Activated CD8-positive, alpha-beta memory T cell treated with anti-CD3 and anti-CD28 coated beads, Interleukin-2, amount 50 U/mL, for 1 hour (primary cell): ENCODE results near the gene ATP2B2.

Source experiments
- DNase-seq: peaks from one replicate; pipeline ENCODE4 v3.0.0-alpha.2; 2020; ENCODE audit errors: extremely low read depth

ATP2B2 gene

DNA sequence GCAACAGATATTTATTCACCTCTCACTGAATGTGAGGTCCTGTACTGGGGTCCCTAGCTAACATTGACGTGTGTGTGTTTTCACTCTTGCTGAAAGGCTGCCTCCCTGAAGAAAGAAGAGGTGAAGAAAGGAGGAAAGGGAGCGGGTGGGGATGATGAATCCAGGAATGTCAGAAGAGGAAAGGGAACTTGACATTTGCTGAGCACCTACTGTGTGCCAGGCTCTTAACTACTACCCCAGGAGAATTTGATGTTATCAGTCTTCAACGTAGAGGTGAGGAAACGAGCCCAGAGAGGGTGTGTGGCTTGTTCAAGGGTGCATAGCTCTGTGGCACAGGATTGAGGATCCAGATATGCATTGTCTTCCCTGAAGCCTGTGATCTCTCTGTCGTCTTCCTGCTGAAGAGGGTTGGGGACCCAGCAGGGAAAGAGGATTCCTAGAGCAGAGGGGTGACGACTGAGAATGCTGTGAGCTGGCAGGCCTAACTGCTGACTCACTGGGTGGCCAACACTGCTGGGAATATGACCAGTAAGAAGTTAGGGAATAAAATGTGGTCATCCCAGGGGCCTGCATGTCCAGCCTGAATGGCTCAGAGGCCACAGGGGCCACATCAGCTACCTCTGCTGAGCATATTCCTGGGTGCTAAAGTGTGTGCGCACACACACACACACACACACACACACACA lies 6.6 kb upstream of the ATP2B2 start:
- DNase-seq = no peak

DNA sequence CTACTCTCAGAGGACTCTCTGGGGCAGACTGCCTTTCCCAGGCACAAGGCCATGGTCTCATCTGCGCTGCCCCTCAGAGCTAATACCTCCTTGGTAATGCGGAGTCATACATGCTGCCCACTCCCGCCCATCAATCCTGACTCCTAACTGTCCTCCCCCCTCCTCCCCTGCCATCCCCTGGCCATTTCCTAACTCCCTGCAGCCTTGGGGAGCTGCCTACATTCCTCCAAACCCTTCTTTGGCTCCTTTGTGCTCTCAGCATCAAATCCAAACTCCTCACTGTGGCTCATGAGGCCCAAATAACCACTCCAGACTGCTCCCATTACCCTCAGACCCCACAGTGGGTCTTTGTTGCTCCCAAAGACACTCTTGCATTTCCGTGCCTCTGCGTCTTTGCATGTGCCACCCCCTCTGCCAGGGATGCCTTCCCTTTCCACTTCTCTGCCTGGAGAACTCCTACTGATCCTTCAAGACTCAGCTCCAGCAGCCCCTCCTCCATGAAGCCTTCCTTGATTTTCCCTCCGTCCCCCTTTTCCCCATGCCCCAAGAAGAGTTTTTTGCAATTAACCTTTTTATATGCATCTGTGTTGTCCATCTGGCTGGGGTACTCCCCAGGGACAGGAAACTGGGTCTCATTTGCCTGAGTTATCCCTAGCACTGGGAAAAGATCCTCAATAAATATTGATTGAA lies 5.5 kb upstream of the ATP2B2 start:
- DNase-seq = no peak

DNA sequence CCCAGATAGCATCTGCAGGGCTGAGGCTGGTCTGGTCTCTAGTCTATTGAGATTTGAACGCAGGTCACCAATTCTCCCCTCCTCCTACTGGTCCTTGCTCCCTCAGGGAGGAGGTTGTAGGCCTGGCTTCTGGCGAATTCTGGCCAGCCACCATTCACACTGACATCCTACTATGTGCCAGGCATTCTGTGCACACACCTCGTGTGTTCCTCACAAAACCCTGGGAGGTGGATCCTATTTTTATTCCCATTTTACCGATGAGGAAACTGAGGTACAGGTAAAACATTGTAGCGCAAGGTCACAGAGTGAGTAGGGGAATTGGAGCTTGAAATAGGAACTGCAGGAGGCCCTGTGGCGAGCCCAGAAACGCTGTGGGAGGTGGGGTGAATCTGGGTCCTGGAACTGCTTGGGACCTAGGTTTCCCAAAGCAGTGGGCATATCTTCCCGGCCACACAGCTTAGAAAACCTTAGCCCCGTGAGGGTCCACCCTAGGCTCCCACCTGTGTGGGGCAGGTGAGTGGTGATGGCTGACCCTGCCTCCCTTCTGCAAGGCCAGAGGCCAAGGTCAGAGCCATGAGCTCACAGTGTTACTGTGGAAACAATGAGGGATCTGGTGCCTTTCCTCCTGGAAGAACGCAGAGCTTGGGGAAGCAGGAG lies 4.8 kb upstream of the ATP2B2 start:
- DNase-seq = no peak

DNA sequence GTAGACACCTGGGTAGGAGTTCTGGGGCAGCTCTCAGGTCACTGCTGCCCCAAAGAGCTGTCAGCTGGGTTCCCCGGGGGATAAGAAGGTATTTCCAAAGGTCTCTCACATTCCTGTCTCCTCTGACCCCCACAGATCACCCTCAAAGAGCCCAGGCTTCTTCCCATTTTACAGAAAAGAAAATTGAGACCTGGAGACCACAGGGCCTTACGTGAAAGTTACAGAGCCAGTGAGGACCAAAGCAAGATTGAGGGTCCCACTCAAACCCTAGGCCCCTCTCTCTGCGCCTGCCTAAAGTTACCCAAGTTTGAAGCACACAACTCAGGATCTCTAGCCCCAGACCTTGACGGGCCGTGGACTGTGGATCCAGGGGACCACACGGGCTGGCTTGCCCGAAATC lies 3.9 kb upstream of the ATP2B2 start:
- DNase-seq = no peak

DNA sequence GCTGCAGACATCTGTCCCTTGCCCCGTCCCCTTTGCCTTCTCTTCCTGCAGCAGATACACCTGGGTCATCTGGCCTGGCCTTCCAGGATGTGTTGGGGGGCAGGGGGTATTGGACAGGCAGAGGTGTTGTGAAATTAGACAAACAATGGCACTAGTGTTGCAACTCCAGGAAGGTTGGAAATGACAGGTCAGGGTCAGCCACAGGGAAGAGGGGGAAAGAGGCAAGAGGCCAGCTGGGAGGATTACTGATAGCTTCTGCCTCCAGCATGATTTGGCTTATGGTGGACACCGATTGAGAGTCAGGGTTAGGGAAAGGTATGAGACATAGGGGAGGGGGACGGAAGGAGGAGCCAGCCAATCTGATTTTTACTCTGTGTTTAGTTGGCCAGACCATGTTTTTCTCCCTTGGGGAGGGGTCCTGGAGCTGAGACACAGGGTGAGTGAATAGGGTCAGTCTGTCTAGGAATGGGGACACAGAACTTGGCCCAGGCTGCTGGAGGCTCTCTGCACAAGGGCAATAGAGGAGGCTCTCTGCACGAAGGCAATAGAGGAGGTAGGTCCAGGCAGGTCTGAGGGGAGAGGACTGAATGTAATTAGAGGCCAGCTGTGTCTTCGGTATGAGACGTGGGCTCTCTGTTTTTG lies 3.4 kb upstream of the ATP2B2 start:
- DNase-seq = no peak

DNA sequence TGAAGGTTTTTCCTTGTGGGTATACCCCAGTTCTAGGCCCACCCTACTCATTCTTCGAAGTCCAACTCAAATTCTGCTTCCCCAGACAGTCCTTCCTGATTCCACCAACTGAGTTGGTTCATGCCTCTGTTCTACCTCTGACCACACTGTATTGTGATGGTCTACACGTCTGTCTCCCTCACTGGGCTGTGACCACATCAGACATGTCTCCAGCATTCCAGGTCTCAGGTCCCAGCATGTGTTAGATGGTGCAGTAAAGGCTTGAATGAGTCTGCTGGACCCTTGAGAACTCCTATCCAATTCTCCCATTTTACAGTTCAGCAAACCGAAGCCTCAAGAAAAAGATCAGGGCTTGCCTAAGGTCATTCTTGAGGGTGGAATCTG lies 2.8 kb upstream of the ATP2B2 start:
- DNase-seq = no peak

DNA sequence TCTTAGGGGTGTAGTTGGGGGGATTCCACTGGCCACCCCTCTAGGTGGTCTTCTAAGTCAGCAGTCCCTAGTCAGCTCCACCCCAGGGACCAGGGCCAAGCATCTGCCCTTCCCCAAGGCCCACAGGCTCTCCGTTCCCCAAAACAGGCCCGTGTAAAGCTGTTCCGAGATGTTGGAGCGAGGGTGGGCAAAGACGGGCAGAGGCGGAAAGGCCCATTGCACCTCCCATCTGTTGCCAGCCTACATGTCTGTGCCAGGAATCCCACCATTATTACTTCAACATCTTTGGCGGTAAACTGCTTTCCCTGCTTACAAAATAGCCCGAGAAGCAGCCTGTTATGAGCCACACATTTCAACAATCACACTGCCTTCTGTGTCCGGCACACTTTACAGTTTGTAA lies 1.9 kb upstream of the ATP2B2 start:
- no peak for DNase-seq

DNA sequence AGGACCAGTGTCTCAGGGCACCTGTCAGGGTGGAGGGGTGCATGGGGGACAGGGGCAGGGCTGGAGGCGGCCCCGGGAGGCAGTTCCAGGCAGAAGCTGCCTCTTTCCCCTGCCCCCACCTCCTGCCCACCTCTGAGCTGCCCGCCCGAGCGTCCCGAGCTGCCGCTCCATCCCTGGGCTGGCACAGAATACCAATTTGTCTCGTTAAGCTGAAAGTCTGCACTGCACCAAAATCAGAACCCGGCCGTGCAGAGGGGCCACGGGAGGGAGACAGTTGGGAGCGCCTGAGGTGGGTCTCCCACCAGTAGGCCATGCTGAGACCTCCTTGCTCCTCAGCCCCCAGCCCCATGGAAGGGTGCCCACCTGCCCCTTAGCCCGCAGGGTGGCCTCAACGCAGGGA lies 1.3 kb upstream of the ATP2B2 start:
- DNase-seq = no peak

DNA sequence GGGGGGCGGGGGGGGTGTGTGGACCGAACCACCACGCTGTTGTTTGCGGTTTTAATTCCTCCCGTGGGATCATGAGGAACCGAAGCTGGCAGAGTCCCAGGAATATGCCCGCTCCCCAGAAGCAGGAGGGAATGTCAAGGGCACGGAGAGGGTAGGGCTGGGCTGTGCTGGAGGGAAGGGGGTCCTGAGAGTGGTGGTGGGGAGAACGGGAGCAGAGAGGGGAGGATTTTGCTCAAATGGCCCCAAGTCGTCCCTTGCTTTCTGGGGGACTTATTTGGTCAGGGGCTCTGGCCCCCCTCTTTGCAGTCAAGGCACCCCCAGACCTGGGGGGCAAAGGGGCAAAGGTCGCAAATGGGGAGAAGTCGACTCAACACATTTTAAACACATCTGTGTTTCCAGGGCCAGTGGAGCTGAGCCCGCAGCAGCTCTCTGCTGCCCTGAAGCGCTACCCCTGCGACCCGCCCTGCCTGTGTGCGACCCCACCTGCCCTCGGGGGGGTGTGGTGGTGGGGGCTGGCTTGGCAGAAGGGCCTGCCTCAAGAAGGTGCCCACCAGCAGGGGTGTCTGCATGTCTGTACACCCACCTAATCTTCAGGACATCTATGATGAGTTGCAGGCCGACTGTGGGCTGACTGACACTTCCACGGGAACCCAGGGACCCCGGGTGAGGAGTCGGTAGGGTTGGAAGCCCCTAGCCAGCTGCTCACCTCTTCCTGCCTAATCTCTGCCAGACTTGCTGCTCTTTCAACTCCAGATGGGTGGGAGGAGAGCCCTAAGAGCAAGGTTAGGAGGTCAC lies 602 bp upstream of the ATP2B2 start:
- DNase-seq = no peak

DNA sequence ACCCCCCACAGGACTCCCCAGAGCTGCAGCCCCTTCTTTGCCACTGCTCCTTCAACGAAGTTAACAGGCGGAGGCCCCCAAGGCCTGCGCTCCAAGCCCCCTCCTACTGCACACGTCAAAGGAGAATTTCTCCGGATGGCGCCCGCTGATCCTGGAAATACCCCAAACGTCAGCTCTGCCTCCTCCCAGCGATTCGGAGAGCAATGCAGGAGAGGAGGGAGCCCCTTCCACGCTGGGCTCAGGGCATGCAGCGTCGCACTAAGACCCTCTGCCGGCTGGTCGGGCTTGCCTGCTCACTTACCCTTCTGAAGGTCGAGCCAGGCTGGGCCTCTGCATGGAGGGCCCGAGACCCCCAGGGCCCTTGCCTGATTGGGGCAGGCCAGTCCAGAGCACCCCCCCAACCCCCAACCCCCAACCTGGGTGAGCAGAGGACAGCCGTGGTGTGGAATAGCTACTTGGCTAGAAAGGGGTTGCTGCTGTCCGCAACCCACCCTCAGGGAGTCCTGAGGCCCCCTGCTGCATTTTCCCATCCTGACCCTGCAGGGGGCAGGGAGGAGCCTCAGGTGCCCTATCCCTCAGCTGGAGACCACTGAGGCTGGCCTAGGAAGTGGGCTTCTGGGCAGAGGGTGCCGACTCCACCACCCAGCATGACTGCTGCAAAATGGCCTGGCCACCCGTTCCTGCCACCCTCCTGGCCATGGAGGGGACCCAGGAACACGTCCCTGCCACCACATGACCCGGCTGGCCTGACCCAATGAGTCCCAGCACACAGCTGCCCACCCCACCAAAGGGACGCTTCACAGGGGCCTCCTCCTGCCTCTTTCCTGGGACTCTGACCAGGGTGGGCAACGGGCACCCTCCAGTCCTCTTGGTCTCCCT lies 976 bp downstream of the ATP2B2 start:
- no peak for DNase-seq

DNA sequence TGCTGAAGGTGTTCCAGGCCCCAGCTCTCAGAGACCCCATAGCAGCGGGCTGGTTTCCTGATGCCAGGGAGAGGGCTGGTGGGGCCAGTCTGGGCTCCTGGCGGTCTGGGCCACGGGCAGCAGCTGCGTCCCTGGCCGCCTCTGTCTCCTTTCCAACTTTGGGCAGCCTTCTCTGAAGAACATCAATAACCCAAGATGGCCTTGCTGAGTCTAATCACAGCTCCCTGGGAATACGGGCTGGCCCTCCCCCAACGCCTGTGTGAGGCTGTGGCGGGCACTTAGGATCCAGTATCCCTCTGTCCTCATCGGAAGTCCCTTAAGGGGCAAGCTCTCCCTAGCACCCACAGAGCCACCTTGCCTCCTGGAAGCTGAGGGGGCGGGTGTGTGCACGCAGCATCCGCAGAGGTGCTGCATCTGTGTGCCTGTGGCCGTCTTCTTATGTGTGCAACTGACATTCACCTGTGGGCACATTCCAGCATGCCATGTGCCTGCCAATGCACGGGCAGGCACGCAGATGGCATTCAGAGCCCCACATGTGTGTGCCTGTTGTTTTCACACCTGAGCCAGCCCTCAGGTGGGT lies 2.1 kb downstream of the ATP2B2 start:
- DNase-seq = no peak

DNA sequence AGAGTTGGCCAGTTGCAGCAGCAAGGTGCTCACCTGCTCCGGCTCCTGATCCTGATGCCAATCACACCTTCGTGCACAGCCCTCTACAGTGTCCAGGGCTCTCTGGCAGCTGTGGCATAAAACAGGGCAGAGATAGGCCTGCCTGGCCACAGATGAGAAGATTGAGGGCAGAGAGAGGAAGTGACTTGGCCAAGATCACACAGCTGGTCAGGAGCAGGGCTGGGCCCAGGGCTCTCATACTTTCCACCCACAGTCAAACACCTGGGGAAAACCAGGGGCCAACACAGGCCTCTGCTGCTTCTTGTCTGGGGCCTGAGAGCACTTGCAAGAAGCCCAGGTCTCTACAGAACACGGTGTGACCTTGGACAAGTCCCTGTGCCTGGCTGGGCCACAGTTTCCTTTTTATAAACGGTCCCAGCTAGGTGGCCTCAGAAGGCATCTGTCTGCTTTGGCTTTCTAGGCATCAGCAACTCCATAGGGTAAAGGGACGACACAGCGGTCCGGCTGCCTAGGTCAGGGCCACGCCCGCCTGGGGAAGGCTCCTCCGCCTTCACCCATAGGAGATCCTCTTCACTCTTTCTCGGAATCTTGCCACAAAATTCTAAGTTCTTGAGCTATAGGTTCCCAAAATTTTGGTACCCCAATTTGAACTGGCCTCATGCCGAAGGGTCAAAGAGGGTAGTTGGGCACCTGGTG lies 3.1 kb downstream of the ATP2B2 start:
- no peak for DNase-seq

DNA sequence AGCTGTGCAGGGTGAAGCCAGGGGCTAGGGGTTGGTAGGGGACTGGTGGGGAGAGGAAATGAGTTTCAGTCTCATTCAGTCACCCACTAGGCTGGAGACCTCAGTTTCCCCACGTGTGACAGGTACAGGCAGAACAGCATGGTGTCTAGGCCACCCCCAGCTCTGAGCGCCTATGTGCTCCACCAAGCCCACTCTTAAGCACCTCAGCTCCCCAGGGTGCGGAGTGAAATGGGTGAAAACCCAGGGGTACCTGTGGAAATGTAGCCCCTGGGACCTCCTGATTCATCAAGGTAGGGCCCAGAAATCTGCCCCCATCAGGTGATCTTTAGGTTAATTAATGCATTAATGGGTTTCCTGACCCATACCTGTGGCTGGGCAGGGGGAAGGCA lies 3.7 kb downstream of the ATP2B2 start:
- DNase-seq = no peak

DNA sequence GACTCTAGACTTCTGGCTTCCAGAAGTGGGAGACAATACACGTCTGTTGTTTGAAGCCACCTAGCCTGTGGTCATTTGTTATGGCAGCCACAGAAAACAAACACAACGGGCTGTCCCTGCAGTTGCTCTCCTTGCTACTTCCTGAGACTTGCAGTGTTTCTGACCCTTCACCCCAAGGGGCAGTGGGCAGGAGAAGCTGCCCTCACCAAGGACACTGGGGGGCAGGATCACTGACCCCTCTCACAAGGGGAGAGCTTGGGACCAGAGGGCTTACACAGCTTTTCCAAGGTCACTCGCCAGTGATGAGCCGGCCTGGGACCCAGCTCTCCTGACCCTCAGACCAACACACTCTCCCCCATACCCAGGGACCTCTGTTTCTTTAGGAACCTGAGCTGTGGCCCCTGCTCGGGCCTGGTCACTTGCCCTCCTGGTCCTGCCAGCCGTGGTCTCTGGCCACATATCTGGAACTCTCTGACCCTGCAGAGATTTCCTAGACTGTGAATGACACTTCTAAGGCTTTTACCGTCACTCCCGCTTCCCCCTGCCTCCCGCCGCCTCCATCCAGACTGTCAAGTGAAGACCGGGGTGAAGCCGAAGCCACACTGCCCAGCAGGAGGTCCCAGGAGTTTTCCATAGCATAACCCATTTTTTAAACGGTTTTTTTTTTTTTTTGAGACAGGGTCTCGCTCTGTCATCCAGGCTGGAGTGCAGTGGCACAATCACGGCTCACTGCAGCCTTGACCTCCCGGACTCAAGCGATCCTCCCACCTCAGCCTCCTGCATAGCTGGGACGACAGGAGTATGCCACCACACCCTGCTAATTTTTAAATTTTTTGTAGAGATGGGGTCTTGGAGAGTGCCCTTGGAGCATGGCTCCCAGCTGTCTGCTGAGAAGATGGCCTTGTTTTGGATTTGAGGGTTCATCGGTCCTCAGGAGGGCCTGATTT lies 4.4 kb downstream of the ATP2B2 start:
- no peak for DNase-seq

DNA sequence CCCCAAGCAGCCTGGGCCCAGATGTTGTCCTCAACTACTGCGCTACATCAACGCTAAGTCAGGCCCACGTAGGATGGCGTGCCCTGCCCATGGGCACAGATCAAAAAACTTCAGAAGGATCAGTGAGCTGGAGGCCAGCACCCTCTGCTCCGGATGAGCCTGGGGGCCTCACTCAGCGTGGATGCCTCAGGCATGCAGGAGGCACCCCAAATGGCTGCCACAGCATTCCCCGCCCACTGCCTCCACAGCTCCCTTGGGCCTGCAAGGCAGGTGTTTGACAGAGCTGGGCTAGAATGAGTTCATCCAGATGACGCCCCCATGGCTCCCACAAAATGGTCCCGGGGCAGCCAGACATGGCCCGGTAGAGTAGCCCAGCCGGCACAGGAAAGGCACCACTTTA lies 7.1 kb downstream of the ATP2B2 start:
- no peak for DNase-seq

DNA sequence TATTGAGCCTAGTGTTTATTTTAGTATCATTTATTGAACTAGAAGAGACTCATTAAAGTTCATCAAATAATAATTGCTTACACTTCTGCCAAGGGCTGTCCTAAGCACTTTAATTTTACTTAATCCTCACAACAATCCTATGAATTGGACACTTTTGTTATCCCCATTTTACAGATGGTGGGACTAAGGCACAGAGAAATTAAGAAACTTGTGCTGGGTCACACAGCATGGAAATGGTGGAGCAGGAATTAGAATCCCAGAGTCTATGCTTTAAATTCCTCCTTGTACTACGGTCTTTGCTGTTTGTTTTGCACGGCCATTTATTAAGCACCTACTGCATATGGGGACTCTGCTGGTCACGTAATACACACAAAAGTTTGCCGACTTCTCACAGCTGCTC lies 7.9 kb downstream of the ATP2B2 start:
- DNase-seq = no peak

DNA sequence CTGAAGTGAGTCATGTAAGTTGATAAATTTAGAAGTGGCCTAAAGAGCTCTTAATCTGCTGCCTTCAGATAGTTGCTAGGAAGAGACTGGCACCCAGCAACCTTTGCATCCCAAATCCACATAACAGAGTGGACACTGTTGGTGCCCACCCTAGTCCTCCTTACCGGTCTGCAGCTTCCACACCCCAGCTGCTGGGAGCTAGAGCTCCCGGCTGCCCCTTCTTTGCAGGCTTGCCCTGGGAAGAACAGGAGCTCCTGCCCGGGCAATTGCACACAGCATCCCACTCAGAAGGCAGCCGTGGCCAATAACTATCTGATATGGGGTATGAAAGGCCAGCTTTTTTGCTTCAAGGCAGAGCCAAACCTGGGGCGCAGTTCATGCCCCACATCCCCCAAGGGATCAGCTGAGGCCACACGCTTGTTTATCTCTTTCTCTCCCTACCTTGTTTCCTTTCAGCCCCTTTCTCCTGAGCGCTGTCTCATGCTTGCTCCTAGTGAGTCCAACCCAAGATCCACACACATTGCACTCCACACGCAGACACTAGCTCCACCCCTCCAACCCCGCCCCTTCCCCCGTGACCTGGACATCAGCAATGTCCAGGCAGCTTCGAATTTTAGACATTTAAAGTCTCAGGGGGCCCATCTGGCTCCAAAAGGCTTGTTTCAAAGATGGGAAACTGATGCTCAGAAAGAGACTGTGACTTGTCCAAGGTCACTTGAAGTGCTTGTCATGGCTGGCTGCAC lies 9.1 kb downstream of the ATP2B2 start:
- DNase-seq = no peak

DNA sequence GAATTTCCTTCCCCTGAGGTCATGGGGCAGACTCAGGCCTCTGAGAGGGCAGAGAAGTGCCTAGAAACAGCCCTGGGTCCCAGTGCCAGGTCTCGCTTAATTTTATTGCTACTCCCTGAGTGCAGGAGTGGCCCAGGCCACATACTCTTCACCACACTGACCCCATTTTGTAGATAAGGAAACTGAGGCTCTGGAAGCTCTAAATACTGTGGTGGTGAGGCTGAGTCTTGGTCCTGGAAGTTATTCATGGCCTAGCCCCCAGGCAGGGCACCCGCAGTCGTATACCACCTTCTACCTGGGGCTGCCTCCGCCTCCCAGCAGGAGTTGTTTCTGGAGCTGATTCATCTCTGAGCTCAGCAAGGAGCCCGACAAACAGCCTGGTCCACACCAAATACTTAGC lies 9.8 kb downstream of the ATP2B2 start:
- DNase-seq = no peak
